ENCODE measurements around the gene CCNI2. TPM values are rescaled to one million over a fixed set of nuclear protein-coding genes. Genes with fewer than 3 reads are reported as not detected.

Gene CCNI2
- total and polyA plus RNA-seq, 2 experiments from 2014 or later, result 0.66 TPM; not detected in 1

DNA sequence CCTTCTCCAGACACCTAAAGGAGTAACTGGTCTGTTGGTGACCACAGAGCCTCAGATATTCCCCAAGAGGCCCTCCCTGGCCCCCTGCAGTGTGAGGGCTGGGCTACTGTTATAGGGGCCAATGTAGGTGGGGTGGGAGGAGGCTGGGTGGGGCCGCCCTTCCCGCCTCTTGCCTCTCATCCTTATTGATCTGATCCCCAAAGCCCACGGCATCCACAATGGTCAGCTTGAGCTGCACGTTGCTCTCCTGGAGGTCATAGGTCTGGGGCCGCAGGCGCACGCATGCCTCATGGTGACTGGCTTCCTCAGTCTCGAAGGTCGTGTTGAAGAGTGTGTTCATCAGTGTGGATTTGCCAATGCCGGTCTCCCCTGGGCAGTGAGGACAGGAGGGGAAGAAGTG is 16.8 kb downstream of the CCNI2 start:
- Histone ChIP-seq H3K4me1 (ENCODE audit: low read depth) (no peaks in the 10 kb centered on the region), H3K4me3 (no peak overlapping the region), H3K27me3 (no peaks in the 10 kb centered on the region), H3K36me3 (peaks cover 11% of the 10 kb centered on the region), H3K9me3 (ENCODE audit: low read depth) (no peaks in the 10 kb centered on the region), H3K27ac (no peak overlapping the region)
- DNase-seq (ENCODE audit: low read depth in 1 of 2, low spot score in 1 of 2), result no peak
- TF ChIP-seq, protein P1, sequence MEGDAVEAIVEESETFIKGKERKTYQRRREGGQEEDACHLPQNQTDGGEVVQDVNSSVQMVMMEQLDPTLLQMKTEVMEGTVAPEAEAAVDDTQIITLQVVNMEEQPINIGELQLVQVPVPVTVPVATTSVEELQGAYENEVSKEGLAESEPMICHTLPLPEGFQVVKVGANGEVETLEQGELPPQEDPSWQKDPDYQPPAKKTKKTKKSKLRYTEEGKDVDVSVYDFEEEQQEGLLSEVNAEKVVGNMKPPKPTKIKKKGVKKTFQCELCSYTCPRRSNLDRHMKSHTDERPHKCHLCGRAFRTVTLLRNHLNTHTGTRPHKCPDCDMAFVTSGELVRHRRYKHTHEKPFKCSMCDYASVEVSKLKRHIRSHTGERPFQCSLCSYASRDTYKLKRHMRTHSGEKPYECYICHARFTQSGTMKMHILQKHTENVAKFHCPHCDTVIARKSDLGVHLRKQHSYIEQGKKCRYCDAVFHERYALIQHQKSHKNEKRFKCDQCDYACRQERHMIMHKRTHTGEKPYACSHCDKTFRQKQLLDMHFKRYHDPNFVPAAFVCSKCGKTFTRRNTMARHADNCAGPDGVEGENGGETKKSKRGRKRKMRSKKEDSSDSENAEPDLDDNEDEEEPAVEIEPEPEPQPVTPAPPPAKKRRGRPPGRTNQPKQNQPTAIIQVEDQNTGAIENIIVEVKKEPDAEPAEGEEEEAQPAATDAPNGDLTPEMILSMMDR (IDR thresholded peaks at IDR 0.05; ENCODE audit: low read depth, low read length), result no peak

- Histone ChIP-seq H3K4me1 (ENCODE audit: low read depth) (no peaks in the 10 kb centered on the region), H3K4me3 (no peak overlapping the region), H3K36me3 (peaks cover 11% of the 10 kb centered on the region), H3K9me3 (ENCODE audit: low read depth) (no peaks in the 10 kb centered on the region), H3K27me3 (no peaks in the 10 kb centered on the region), H3K27ac (no peak overlapping the region)
- DNase-seq (ENCODE audit: low read depth in 1 of 2, low spot score in 1 of 2), result no peak
- TF ChIP-seq, protein P1 (IDR thresholded peaks at IDR 0.05; ENCODE audit: low read depth, low read length), result no peak
Observed at GRCh38 chr5:132764671-132765238, 17.5 kb downstream of the CCNI2 start.

DNA sequence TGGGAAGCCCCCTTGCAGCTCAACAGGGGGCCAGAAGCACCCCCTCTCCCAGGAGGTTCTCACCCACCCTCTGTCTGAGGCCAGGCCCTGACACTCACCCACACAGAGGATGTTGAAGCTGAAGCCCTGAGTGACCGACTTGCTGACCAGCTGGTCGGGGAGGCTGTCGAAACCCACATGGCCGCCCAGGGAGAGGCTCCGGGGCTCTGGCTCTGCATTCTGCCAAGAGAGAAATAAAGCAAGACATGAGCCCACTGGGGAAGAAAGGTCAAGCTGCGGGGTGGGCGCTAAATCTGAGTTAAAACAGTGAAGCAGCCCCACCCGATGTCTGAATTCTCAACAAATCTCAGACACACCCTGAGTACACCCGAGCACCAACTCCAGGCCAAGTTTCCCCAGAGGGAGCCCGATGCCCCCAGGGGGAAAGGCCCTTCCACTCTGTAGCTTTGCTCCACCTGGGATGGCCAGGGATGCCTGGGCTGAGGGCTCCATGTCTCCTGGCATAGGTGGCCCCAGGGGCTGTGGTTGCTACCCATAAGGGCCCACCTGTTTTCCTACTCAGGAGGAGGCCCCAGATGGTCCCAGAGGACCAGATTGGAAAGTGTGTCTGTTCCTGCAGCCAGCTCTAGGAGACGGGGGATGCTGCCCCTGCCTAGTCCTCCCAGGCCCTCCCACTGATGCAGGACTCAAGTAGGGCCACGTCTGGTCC is 18.2 kb downstream of the CCNI2 start:
- TF ChIP-seq, protein P1 (IDR thresholded peaks at IDR 0.05; ENCODE audit: low read depth, low read length), result no peak
- Histone ChIP-seq H3K9me3 (ENCODE audit: low read depth) (no peaks in the 10 kb centered on the region), H3K4me3 (no peak overlapping the region), H3K4me1 (ENCODE audit: low read depth) (no peaks in the 10 kb centered on the region), H3K36me3 (peaks cover 11% of the 10 kb centered on the region), H3K27me3 (no peaks in the 10 kb centered on the region), H3K27ac (no peak overlapping the region)
- no peak for DNase-seq (ENCODE audit: low read depth in 1 of 2, low spot score in 1 of 2)

- TF ChIP-seq, protein P1 (IDR thresholded peaks at IDR 0.05; ENCODE audit: low read depth, low read length), result no peak
- DNase-seq (ENCODE audit: low read depth in 1 of 2, low spot score in 1 of 2), result no peak
- Histone ChIP-seq H3K4me3 (no peak overlapping the region), H3K4me1 (ENCODE audit: low read depth) (peaks cover 3% of the 10 kb centered on the region), H3K27me3 (no peaks in the 10 kb centered on the region), H3K9me3 (ENCODE audit: low read depth) (no peaks in the 10 kb centered on the region), H3K27ac (no peak overlapping the region), H3K36me3 (peaks cover 7% of the 10 kb centered on the region)
Observed at GRCh38 chr5:132766020-132766805, 19.0 kb downstream of the CCNI2 start.

DNA sequence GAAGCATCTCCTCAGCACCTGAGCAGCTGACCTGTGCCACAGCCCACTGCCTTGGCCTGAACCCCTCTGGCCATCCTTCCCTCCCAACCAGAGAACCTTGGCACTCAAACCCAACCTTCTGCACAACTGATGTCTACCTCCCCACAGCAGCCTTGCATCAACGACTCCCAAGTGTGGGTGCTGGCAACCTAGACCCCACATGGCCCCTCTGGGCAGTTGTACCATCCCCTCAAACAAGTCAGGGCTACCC is 19.5 kb downstream of the CCNI2 start:
- no peak overlapping the region for H3K4me3 ChIP-seq
- no peak overlapping the region for H3K27ac ChIP-seq
- peaks cover 5% of the 10 kb centered on the region for H3K4me1 ChIP-seq (ENCODE audit: low read depth)
- no peaks in the 10 kb centered on the region for H3K27me3 ChIP-seq
- TF ChIP-seq, protein P1 (IDR thresholded peaks at IDR 0.05; ENCODE audit: low read depth, low read length), result no peak
- no peak for DNase-seq (ENCODE audit: low read depth in 1 of 2, low spot score in 1 of 2)
- peaks cover 4% of the 10 kb centered on the region for H3K36me3 ChIP-seq
- no peaks in the 10 kb centered on the region for H3K9me3 ChIP-seq (ENCODE audit: low read depth)

Measured in cardiac muscle cell (in vitro differentiated cells and primary cell).